NCI-H1105 treated with DMSO at 0.1 percent for 48 hours (cell line): ENCODE measurements around the gene RIMOC1.
A peak's percentile ranks its signal among the peaks of the same experiment; 100 is the strongest.
"Not testable (repeated sequence)": the region's sequence is repeated elsewhere in the genome, so short reads cannot be mapped to it uniquely, and the experiment has no call there.

Experiments
- DNase-seq: peaks from one replicate; lab custom pipeline; 2025; lab: John Stamatoyannopoulos, UW

The RIMOC1 gene

DNA sequence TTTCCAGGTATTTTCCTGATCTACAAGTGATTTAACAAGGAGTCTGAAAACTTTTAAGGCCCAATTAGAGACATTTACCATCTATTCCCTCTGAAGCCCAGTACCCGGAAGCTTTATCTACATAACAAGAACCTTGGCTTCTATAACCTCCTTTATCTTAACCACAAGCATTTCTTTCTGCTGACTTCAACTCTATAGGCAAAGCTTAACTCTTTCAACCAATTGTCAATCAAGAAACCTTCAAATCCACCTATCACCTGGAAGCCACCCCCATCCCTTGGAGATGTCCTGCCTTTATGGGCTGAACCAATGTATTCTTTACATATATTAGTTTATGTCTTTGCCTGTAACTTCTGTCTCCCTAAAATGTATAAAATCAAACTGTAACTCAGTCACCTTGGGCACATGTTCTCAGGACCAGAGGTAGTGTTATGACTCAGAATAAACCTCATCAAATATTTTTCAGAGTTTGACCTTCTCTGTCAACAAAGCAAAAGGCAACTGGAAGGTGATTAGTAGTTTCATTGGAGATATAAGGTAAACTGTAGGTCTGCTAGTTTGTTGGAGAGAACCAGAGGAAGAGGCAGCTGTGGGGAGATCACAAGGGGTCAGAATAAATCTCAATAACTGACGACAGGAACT is 13.0 kb upstream of the RIMOC1 start:
- DNase-seq = no peak

DNA sequence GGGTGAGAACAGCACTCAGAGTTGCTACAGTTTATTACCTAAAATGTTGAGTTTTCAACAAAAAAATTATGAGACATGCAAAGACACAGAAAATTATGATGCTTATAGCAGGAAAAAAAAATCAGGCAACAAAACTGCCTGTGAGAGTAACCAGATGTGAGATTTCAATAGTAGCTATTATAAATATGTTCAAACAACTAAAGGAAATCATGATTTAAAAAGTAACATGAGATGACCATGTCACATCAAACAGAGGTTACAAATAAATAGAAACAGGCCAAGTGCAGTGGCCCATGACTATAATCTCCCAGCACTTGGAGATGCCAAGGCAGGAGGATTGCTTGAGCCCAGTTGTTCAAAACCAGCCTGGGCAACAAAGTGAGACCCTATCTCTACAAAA is 12.1 kb upstream of the RIMOC1 start:
- DNase-seq = no peak

DNA sequence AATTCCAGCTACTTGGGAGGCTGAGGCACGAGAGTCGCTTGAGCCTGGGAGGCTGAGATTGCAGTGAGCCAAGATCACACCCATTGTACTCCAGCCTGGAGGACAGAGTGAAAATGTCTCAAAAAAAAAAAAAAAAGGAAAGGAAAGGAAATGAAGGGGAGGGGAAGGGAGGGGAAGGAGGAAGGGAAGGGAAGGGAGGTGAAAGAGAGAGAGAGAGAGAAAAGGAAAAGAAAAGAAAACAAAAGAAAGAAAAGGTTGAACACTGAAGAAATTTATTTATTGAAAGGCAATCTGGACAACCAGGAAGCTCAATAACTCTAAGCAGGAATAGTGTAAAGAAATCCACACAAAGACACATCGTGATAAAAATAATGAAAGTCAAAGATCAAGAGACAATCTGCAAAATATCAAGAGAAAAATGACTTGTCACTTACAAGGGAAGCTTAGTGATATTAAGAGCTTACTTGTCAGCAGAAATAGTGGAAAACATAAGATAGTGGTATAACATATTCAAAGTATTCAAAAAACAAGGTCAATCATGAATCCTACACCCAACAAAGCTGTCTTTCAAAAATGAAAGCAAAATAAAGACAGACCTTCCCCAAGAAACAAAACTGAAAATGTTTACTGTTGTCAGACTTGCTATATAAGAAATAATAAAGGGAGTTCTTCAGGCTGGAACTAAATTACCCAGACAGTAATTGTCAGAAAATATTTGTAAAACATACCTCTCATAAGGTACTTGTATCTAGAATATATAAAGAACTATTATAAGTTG is 10.9 kb upstream of the RIMOC1 start:
- DNase-seq = no peak

DNA sequence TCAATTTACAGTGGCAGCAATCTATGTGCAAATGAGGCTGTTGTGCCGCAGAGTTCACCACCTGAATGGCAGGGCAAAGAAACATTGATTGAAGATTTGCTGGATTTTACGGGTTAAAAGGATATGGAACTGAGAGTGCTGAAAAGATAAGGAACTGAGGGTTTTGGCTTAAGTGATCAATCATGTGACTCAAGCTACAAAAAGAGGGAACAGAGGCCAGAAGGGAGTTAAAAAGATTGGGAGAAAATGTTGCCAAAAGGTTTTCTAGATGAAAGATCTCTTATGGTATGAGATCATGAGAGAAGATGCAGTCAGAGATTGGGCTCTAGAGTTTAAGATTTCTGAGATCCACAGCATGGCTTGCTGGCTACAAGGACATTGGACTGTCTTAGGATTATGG is 7.9 kb upstream of the RIMOC1 start:
- no peak for DNase-seq

DNA sequence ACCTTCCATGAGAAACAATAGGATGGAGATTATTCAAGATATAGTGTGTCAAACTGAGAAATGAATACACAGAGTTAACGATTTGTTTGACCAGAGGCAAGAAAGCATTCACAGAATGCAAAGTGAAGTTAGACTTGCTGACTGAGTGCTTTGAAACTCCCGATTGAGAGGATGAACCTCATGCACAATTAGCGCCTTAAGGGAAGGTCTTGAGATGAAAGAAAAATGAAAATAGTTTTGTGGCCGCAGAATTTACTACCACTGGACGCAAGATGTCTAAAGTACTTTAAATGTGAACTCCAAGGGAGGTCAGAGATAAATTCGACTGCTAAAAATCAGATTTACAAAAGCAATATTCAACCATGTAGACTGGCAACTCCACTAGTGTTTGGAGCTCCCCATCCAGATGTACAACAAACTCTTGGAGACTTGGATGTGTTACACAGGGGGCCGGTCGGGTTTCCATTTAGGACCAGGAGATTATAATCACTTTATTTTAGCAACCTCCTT is 707 bp upstream of the RIMOC1 start:
- DNase-seq = no peak

DNA sequence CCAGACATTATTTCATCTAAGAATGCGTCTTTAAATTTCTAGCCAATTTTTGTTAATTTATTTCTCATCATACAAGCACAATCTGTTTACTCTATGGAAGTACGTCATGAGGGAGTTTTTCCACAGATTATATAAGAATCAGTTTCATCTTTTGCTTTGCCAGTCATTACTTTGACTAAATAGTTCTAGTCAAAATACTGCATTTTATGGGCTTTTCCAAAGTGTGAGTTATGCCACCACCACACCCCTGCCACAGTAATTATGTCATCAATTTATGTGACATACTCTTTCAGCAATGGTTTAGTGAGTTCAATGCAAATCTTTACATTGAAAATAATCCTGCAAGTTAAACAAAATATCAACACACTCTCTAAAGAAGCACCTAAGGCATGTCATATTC is 2.0 kb downstream of the RIMOC1 start:
- no peak for DNase-seq

DNA sequence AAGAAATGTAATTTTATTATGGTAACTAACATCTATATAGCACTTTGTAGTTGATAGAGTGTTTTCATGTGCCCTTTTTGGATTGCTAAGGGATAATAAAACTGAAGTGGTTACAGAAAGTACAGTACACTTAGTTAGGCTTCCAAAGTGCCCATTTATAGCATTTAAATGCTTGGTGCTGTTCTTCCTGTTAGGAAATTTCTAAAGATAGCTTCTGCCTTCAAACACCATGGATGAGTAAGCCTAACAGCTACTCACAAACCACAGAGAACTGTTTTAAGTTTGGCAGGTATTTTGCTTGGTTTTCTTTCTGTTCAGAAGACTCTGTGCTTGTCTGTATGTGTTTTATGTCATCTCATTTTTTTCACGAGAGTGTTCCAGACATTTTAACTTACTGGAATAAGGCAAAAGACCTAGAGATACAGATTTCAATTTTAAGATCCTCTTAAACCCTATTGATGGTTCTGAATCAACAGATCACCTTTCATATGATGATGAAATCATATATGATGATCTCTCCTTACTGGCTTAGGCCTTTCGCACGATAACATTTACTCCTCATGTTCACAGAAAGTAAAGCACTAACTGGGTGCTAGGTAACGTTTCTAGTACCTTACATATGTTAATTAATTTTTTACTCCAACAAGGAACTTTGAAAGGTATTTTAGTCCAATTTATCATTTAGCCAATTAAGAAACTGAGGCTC is 4.4 kb downstream of the RIMOC1 start:
- DNase-seq = no peak

DNA sequence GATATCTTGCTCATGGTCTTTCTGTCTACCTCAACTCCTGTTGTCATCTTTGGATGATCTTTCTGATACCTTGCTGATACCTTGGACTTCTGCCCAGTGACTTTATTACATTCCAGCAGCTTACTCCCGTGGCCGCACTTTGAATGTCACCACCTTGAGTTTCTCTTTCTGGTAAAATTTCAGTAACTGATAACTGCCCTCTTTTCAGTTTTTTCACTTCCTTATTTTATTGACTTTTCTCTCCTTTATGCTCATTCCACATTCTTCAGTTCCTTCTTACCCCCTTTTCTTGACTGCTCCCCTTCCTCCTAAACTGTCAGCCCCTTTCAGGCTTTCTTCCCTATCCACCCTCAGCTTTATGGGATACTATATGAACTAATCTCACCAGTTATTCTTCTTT is 14.0 kb downstream of the RIMOC1 start:
- no peak for DNase-seq

DNA sequence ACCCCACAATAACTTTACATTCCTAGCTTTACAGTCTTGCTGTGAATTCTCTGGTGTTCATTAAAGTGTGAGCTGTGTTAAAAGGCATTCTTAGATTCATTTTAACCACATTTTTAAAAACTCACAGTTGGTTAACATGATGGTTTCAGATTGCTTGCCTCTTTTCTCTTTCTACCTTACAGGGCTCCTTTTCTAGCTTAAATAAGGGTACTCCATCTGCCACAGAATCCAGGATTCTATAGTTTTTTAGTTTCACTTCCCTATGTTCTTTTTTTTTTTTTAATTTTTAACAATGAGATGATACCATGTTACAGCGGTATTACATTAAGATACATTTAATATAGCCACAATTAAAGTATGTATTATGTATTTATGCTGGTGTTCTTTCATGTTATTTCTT is 17.0 kb downstream of the RIMOC1 start:
- no peak for DNase-seq

DNA sequence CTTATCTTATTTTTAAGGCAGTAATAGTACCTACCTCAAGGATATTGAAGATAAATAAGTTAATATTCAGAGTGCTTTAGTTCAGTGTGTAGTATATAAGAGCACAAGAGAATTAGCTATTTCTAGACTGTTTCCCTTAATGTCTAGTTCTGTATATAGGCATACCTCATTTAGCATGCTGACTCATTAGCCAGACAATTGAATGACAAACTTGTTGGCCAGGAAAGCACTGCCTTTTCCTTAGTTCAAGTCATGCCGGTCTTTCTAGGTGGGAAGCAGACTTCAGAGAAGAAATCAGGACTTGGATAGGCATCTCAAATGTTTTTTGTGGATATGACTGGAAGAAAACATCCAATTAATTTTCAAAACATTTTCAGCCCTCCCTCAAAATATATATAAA is 17.7 kb downstream of the RIMOC1 start:
- no peak for DNase-seq

DNA sequence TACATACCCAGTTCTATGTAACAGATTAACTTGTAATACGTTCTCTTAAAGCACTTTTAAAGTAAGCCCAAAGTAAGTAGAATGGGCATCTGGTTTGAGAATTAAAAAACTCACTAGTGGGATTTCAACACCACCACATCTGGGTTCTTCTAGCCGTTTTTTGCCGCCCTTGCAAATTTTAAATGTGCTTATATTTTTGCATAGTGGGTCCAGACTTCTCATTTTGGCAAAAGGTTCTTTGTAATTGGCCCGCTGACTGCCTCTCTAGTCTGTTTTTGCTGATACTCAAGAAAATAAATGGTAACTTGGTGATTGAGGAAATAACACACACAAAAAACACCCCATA is 20.4 kb downstream of the RIMOC1 start:
- DNase-seq = no peak

DNA sequence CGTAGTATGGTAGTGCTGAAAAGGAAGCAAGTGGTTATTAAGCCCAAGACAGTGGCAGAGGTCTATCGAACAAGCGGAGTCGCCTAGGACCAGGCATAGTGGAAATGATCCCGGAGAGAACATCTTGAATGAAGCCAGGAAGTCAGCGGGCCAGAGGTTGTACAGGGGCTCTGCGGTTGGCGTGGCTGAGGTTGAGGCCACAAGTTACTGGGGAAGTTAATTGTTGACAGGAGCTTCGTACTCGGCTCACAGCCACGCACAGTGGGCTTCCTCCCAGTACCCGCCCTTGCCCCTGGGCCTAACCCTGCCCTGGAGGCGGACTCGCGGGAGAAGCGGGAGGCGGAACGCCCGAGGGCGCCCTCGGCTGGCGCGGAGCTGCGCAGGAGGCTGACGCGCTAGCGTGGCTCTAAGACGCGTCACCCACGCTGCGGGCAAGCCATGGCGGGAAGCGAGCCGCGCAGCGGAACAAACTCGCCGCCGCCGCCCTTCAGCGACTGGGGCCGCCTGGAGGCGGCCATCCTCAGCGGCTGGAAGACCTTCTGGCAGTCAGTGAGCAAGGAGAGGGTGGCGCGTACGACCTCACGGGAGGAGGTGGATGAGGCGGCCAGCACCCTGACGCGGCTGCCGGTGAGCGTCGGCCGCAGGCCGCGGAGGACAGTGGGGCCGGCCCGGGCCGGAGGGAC is 20.9 kb downstream of the RIMOC1 start, which contains the start of gene FBXO4:
TSS of gene FBXO4 (plus strand) at position 410 of the 683 bp plus-strand sequence. CDS start at position 439, 29 bp downstream.
- DNase-seq = peak; percentile 76

DNA sequence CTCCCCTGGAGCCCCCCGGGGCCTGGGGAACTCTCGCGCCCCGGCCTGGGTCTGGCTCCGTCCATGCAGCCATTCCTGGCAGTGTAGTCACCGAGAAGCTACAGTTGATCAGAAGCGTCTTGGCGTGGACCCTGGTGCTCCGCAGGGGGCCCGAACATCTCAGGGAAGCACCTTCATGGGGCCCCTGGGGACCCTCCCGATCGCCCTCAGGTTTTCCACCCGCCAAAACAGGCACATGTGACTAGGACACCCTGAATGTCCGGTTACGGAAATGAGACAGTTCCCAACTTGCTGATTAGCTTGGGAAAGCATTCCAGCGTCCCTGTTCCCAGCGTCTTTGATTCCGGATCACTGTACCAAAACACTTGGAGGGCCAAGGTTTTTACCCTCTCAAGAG is 21.4 kb downstream of the RIMOC1 start:
- peak; percentile 33 for DNase-seq

DNA sequence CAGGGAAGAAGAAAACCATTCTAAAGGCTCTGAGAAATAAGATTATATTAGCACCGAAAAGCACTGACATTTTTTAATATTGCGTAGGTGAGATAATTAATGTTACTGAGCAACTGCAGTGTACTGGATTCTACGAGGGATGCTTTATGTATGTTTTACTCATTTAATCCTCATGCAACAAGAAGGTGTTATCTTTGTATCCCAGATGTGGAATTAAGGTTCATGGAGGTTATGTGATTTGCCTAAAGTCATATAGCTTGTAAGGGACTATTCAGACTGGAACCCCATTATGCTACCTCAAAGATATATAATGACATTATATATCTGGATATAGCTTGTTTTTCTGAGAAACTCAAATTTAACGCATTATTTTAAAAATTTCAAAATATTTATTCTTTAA is 23.5 kb downstream of the RIMOC1 start:
- DNase-seq = no peak

DNA sequence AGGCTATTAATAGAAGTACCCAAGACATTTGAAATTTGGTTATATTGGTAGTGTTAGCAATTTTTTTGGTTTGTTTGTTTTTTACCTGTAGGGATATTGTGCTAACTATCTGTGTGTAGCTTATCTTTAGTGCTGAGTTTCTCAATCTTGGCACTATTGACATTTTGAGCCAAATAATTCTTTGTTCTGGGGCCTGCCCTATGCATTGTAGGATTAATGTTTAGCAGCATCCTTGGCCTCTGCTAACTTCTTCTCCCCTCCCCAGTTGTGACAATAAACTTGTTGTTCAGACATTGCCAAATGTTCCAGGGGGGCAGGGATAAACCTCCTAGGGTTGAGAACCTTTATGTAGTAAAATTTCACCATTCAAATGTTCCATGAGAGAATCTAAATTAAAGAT is 24.9 kb downstream of the RIMOC1 start:
- DNase-seq = no peak

DNA sequence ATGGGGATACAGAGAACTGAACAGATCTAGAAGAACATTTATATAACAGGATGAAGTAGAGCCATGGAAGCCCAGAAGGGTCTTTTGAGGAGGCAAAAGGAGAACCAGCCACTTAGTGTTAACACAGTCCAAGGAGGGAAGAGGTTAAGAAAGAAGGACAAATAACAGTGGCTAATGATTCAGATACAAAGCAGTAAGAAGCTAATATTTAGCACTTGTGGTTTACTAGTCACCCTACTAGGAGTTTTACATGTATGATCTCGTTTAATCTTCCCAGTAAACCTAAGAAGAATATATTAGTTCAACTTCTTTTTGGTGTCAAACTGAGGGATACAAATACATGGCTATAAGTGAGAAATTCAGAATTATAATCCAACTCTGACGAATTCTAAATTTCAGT is 28.6 kb downstream of the RIMOC1 start:
- no peak for DNase-seq

DNA sequence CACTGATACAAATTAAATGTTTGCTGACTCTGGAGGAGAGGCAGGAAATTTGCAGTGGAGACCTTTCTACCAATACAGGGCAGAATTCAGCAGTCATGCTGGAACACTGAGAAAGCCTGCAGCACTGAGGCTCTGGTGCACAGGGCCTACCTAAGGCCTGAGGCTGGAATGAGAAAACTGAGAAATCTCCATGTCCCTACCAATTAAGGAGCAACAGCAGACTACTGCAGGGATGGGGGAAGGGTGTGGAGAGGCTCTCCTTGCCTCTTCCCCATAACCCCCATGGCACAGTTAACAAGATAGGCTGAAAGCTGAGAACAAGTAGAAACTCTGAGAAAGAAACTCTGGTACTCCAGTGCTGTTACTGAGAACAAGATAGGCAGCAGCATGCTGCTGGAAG is 31.4 kb downstream of the RIMOC1 start:
- DNase-seq = no peak

DNA sequence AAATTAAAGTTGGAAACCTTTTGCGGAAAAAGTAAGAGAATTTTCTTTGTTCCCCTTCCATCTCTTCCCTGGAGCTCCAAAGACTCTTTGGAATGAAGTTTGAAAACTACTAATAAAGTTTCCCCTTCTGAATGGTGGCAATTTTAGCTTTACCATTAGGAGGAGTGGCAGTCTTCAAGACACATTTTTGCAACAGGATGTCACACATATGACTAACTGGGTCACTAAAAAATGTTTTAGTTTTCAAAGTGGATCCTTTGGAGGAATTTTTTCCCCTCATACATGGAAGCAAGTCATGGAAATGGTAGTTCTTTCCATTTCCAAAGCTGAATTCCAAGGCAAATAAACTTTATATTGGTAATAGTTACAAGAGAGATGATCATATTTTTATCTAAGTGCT is 36.5 kb downstream of the RIMOC1 start:
- DNase-seq = no peak

DNA sequence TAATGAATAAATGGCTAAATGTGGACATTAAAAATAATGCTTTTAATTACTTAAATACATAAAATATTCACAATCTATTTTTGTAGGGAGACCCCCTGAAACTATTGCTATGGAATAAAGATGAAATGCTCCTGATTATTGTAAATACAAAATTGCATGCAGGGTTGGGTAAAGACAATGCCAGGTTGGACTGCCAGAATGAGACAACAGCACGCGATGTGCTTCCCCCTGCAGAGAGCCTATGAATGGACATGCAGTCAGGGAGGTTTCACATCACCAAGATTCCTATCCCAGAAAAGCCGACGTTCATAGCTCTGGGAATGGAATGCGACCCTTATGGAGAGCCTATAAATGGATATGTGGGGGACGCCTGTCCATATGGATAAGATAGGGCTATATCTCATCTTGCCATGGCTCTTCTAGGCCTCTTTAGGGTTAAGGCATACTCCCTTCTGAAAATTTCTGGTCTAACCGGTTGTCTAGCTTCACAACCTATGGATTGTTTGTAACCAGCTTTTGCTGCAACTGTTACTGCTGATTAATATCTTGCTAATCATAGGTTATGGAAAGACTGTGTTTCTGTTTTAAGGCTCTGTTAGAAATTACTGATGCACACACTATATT is 41.3 kb downstream of the RIMOC1 start:
- DNase-seq = not testable (repeated sequence)

DNA sequence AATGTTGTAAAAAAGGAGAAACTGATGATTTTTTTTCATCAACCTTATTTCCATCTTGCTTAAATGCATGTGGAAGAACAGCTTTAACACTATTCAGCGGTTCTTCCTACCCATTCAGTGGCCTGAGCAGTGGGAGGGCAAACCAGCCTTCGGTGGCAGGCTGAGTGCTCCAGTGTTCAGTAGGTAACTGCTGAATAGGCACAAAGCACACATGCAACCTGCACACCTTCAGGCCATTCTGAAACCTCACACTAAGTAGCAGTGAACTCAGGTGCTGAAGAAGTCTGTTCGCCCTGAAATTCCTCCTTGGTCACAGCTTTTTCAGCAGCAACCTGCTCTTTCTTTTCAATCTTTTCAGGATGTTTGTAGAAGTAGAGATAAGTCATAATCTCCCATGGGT is 47.1 kb downstream of the RIMOC1 start:
- no peak for DNase-seq
